Lower leg skin (tissue), 3 donors: ENCODE data around the gene PDZRN3.

Experiments used
- CTCF ChIP-seq, 3 donors: fragments of 450-650 bp; IDR thresholded peaks; one replicate each; pipeline ENCODE4 v1.5.1; 2016; ENCODE audit warnings: antibody characterized with exemption in 3 of 3, mild to moderate bottlenecking in 3 of 3, moderate library complexity in 2 of 3
- POLR2A ChIP-seq, 2 donors: fragments of 450-650 bp; IDR thresholded peaks; one replicate each; pipeline ENCODE4 v1.6.1; 2016 to 2017; ENCODE audit warnings: antibody characterized with exemption in 2 of 2, mild to moderate bottlenecking in 1 of 2, moderate library complexity in 1 of 2

GRCh38 chr3:73665286-73665685 lies 40.5 kb upstream of the PDZRN3 start:
- TF ChIP-seq CTCF (IDR thresholded peaks at IDR 0.05) (no peak), POLR2A (IDR thresholded peaks at IDR 0.05) (no peak)
